DND-41 (cell line): ENCODE results near the gene COX6A1.

Source experiments
- CTCF ChIP-seq: IDR thresholded peaks from 2 replicates; pipeline ENCODE4 v1.5.1; 2012; ENCODE audit warnings: borderline replicate concordance, low read length, moderate library complexity, mild to moderate bottlenecking; ENCODE audit not compliant: poor library complexity, severe bottlenecking; ENCODE audit errors: extremely low read depth
- EZH2 ChIP-seq: IDR thresholded peaks from 3 replicates; pipeline ENCODE4 v1.6.1; 2012; ENCODE audit warnings: borderline replicate concordance, low read depth, mild to moderate bottlenecking, moderate library complexity, low read length, inconsistent platforms; ENCODE audit not compliant: severe bottlenecking

- TF ChIP-seq CTCF (no peak), EZH2 (no peak)
Measured at GRCh38 chr12:120473807-120474615, 36.1 kb downstream of the COX6A1 start.
